IMR-90 (cell line): ENCODE measurements around the gene GPAM. TPM values are rescaled to one million over a fixed set of nuclear protein-coding genes. Genes with fewer than 3 reads are reported as not detected.

Experiments
- ATAC-seq: fragments of 200-7000 bp; cut with Tn5 transposase; 2 replicates; pipeline ENCODE4 v1.9.1; 2020; ENCODE audit warnings: low read depth, mild to moderate bottlenecking, moderate library complexity
- BruUV-seq: library from RNA; stranded (reverse); fragments of 400-500 nt; replicated peaks from 2 replicates; lab custom pipeline; 2021; lab: Mats Ljungman, UMichigan
- CTCF ChIA-PET: fragments of 300-600 bp; formaldehyde crosslinking; extraction: SDS; loops from one replicate; lab custom pipeline; 2021; ENCODE audit warnings: antibody characterized with exemption; lab: Yijun Ruan, JAX
- POLR2A ChIA-PET: fragments of 300-600 bp; sonication (Branson Sonifier 250); formaldehyde crosslinking; loops from one replicate; lab custom pipeline; 2022; ENCODE audit warnings: antibody characterized with exemption; ENCODE audit not compliant: unreplicated experiment; lab: Charles Lee
- DNase-seq: peaks from one replicate; pipeline ENCODE4 v3.0.0; 2013
- H2AFZ ChIP-seq: replicated peaks from 2 replicates; pipeline ENCODE3; 2013; ENCODE audit warnings: low read length, mild to moderate bottlenecking; ENCODE audit not compliant: poor library complexity
- H2AK5ac ChIP-seq: 2 replicates; pipeline ENCODE4 v1.6.1; 2013; ENCODE audit warnings: low read depth, low read length, inconsistent platforms
- H2AK9ac ChIP-seq: replicated peaks from 2 replicates; pipeline ENCODE3; 2013; ENCODE audit warnings: mild to moderate bottlenecking, low read depth, low read length, moderate library complexity; ENCODE audit not compliant: poor library complexity
- H2BK120ac ChIP-seq: 2 replicates; pipeline ENCODE4 v1.6.1; 2013; ENCODE audit warnings: low read depth, low read length, inconsistent platforms
- H2BK15ac ChIP-seq: 3 replicates; pipeline ENCODE4 v1.6.1; 2013; ENCODE audit warnings: low read depth, low read length, inconsistent platforms
- H2BK20ac ChIP-seq: 2 replicates; pipeline ENCODE4 v1.6.1; 2013; ENCODE audit warnings: low read depth, mild to moderate bottlenecking, inconsistent platforms, low read length, moderate library complexity
- H2BK5ac ChIP-seq: 2 replicates; pipeline ENCODE4 v1.6.1; 2013; ENCODE audit warnings: mild to moderate bottlenecking, low read depth, low read length, inconsistent platforms; ENCODE audit not compliant: poor library complexity, severe bottlenecking
- H3K14ac ChIP-seq: replicated peaks from 2 replicates; pipeline ENCODE4 v1.6.1; 2013; ENCODE audit warnings: low read depth, low read length, inconsistent platforms
- H3K18ac ChIP-seq: 2 replicates; pipeline ENCODE4 v1.6.1; 2013; ENCODE audit warnings: low read depth, low read length, control low read depth
- H3K23ac ChIP-seq: 2 replicates; pipeline ENCODE4 v1.6.1; 2013; ENCODE audit warnings: low read depth, low read length, inconsistent platforms
- H3K27ac ChIP-seq: 2 replicates; pipeline ENCODE4 v1.5.1; 2013; ENCODE audit warnings: mild to moderate bottlenecking, control low read depth, low read length; ENCODE audit not compliant: insufficient read depth
- H3K27me3 ChIP-seq: 2 replicates; pipeline ENCODE4 v1.6.1; 2013; ENCODE audit warnings: low read length; ENCODE audit not compliant: control insufficient read depth, insufficient read depth
- H3K36me3 ChIP-seq: 2 replicates; pipeline ENCODE4 v1.6.1; 2013; ENCODE audit warnings: low read length, mixed read lengths; ENCODE audit not compliant: control insufficient read depth, insufficient read depth
- H3K4ac ChIP-seq: 2 replicates; pipeline ENCODE4 v1.6.1; 2013; ENCODE audit warnings: low read depth, low read length, inconsistent platforms
- H3K4me1 ChIP-seq: 2 replicates; pipeline ENCODE4 v1.6.1; 2013; ENCODE audit warnings: low read length, mixed read lengths; ENCODE audit not compliant: control insufficient read depth, insufficient read depth
- H3K4me2 ChIP-seq: 2 replicates; pipeline ENCODE4 v1.6.1; 2013; ENCODE audit warnings: low read depth, mild to moderate bottlenecking, control low read depth, low read length, moderate library complexity
- H3K4me3 ChIP-seq: 2 replicates; pipeline ENCODE4 v1.5.1; 2013; ENCODE audit warnings: low read depth, mild to moderate bottlenecking, control low read depth, low read length, moderate library complexity; ENCODE audit not compliant: insufficient read depth
- H3K56ac ChIP-seq: 2 replicates; pipeline ENCODE4 v1.6.1; 2013; ENCODE audit warnings: low read length, inconsistent platforms; ENCODE audit not compliant: insufficient read depth; ENCODE audit errors: extremely low read depth
- H3K79me1 ChIP-seq, 2 experiments: 2 replicates each; pipeline ENCODE4 v1.6.1; 2013; ENCODE audit warnings: low read length in 2 of 2, inconsistent platforms in 1 of 2, low read depth in 1 of 2
- H3K9ac ChIP-seq: 2 replicates; pipeline ENCODE4 v1.6.1; 2013; ENCODE audit warnings: low read depth, low read length, control low read depth
- H3K9me1 ChIP-seq: 2 replicates; pipeline ENCODE4 v1.6.1; 2013; ENCODE audit warnings: low read length, inconsistent platforms; ENCODE audit not compliant: insufficient read depth
- H3K9me3 ChIP-seq: 2 replicates; pipeline ENCODE4 v1.6.1; 2013; ENCODE audit warnings: low read length; ENCODE audit not compliant: control insufficient read depth, insufficient read depth
- H4K20me1 ChIP-seq: 2 replicates; pipeline ENCODE4 v1.6.1; 2013; ENCODE audit warnings: low read length, inconsistent platforms; ENCODE audit not compliant: insufficient read depth
- H4K5ac ChIP-seq: 2 replicates; pipeline ENCODE4 v1.6.1; 2013; ENCODE audit warnings: mild to moderate bottlenecking, low read depth, low read length, control low read depth
- H4K8ac ChIP-seq, 2 experiments: 2 replicates each; pipeline ENCODE4 v1.6.1; 2013; ENCODE audit warnings: low read depth in 2 of 2, low read length in 2 of 2, control low read depth in 1 of 2, inconsistent platforms in 1 of 2
- H4K91ac ChIP-seq: 2 replicates; pipeline ENCODE4 v1.6.1; 2013; ENCODE audit warnings: low read depth, low read length, inconsistent platforms; ENCODE audit not compliant: insufficient read depth
- MAZ ChIP-seq: IDR thresholded peaks from 2 replicates; pipeline ENCODE4 v1.6.1; 2012; ENCODE audit warnings: low read depth, mild to moderate bottlenecking, low read length, improper control_type of control experiment, moderate library complexity, borderline replicate concordance
- RFX5 ChIP-seq: IDR thresholded peaks from 2 replicates; pipeline ENCODE4 v1.8.0; 2012; ENCODE audit warnings: low read depth, mild to moderate bottlenecking, low read length, moderate library complexity
- WGBS, 2 experiments: methylation state at CpG; one replicate each; pipeline versions ENCODE4 v1.1.5 to v1.1.7; 2013; ENCODE audit warnings: missing lambda C conversion rate in 2 of 2; ENCODE audit not compliant: insufficient read length in 1 of 2; ENCODE audit errors: extremely low coverage in 2 of 2; 5-methylcytosine and 5-hydroxymethylcytosine counted together
- dilution Hi-C: fragments of 300-500 bp; cut with HindIII; formaldehyde crosslinking; loops from one replicate; pipeline ENCODE4 v1.14.3; 2018; ENCODE audit warnings: low sequenced_read_pairs; ENCODE audit not compliant: unreplicated experiment
- in situ Hi-C: fragments of 300-500 bp; cut with MboI; formaldehyde crosslinking; loops from 3 replicates; pipeline ENCODE4 v1.14.3; 2019; ENCODE audit warnings: low sequenced_read_pairs, inconsistent platforms, mixed read lengths
- intact Hi-C: fragments of 100-400 bp; cut with micrococcal nuclease; formaldehyde crosslinking; loops from 2 replicates; pipeline ENCODE4 v1.10.0; 2022
- polyA plus RNA-seq, 3 experiments: library from polyadenylated mRNA; depleted of rRNA; stranded (reverse); fragments of >200 nt; gene quantifications; 2 replicates each; pipeline ENCODE4 v1.2.3, GENCODE V29; 2012; ENCODE audit warnings: low replicate concordance in 1 of 3
- total RNA-seq: library from RNA; depleted of rRNA; stranded (reverse); fragments of >200 nt; gene quantifications from 2 replicates; pipeline ENCODE4 v1.2.3, GENCODE V29; 2012

The GPAM gene
- total and polyA plus RNA-seq, 2 of the 4 experiments (the other 2 are of a cell fraction): 3.5 to 11.5 TPM

- dilution Hi-C loops: no loop called here
- WGBS, 2 experiments: no CpG with 5 or more reads among the region's 7 CpGs
- no peak for ATAC-seq
Observed at GRCh38 chr10:112209684-112210131, 26.1 kb upstream of the GPAM start.

More at GRCh38 chr10:112209684-112210131, 26.1 kb upstream of the GPAM start:
- Histone ChIP-seq H2AK9ac (no peak overlapping the region), H3K4ac (no peak overlapping the region), H4K5ac (no peak overlapping the region), H3K79me1 (no peaks in the 10 kb centered on the region), H3K27ac (no peak overlapping the region), H3K23ac (no peak overlapping the region), H2BK5ac (no peak overlapping the region), H3K9ac (no peak overlapping the region), H3K4me3 (no peak overlapping the region), H3K18ac (no peak overlapping the region), H4K8ac (no peak overlapping the region), H3K56ac (no peak overlapping the region), H2BK120ac (no peak overlapping the region), H4K91ac (no peak overlapping the region), H2AK5ac (no peak overlapping the region), H3K27me3 (no peaks in the 10 kb centered on the region; the same call in none of the 2 replicates), H4K20me1 (no peaks in the 10 kb centered on the region), H2BK20ac (no peak overlapping the region), H3K14ac (no peak overlapping the region), H3K9me3 (no peaks in the 10 kb centered on the region), H2AFZ (no peak overlapping the region), H3K9me1 (0 out of 2 replicates have a peak, but pooled peaks cover 4% of the 10 kb centered on the region), H3K36me3 (no peaks in the 10 kb centered on the region), H3K4me2 (no peak overlapping the region), H3K4me1 (no peaks in the 10 kb centered on the region; the same call in none of the 2 replicates), H2BK15ac (no peak overlapping the region)
- ChIA-PET POLR2A (no interaction called here), CTCF (no interaction called here)
- in situ Hi-C loops: no loop called here
- intact Hi-C loops: no loop called here
- no TSS peak for BruUV-seq
- DNase-seq: no peak
- TF ChIP-seq MAZ (no peak), RFX5 (no peak)
